DMS79 (cell line): ENCODE results near the gene ATXN7.

Experiments used
- DNase-seq: peaks from one replicate; lab custom pipeline; 2025; lab: John Stamatoyannopoulos, UW

Gene ATXN7

DNA sequence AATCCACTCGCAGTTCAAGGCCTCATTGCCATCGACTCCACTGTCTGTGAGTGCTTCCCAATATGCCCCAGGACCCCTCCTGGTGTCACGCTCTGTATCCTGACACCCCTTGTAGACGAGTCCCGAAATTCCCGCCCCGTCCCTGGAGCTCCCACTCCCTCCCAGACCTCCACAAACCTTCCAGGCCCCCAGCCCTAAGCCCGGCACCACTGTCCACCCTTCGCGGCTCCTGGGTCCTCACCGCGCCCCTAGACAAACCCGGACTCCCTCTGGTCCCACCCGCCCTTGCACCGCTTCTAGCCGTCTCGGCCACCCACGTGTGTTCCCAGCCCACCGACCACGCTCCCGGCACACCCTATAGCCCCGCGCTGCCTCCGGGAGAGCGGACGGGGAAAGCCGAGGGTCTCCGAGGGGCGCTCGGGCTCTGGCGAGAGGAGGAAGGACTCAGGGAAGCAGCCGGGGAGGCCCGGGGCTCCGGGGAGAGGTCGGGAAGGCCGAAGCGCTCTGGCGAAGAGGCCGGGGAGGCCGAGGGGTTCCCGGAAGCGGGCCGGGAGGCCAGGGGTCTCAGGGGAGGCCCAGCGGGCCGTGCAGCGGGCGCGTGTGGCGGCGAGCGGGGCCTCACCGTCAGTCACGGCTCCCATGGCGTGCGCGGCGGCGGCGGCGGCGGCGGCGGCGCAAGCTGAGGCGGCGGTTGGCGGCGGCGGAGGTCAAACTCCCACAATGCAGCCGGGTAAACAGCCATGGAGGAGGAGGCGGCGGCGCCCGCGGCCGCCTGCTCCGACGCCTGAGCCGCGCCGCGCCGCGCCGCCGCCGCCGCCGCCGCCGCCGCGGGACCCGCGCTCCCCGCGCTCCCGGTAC, at the start of gene ATXN7, which contains the start of gene THOC7:
ATXN7 (plus strand) TSS at position 718 of the 858 bp plus-strand sequence. CDS start 48,732 bp downstream, outside the sequence.
THOC7 (minus strand) TSS at position 656 of the 858 bp plus-strand sequence; CDS start at position 641, 15 bp downstream.
- DNase-seq = no peak

DNA sequence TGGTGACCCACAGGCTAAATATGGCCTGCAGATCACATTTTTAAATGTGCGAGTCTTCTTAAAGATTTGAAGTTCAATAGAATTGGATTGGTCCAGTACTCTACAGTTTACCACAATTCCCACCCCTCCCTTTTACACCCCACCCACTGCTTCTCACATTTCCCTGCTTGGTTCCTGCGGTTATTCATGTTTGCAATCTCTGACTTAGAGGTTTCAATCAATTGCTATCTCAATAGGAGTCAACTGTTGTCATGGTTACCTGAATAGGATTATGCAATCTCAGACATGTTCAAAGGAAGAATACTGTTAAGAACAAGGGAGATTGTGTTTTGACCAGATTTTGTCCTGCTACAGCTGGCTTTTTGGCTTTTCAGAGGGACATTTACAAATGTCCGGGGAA, 49.4 kb upstream of the ATXN7 start:
- DNase-seq = no peak

DNA sequence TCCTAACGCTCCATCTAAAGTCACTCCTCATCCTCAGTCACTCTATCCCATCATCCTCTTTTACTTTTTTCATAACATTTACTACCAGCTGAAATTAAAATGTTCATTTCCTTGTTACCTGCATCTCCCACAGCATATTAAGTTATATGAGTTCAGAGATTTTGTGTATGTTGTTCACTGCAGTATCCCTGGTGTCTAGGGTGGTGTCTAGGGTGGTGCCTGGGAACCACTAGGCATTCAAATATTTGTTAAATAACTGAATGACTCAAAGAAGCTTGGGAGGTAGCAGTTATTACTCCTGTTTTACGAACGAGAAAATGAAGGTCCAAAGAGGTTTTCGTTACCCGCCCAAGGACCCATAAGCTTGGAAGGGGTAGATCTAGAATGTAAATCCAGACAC, 46.4 kb upstream of the ATXN7 start:
- DNase-seq = no peak

- peak; percentile 66 for DNase-seq
Measured at GRCh38 chr3:63818282-63819150, 45.2 kb upstream of the ATXN7 start.

- DNase-seq = no peak
Measured at GRCh38 chr3:63819151-63819398, 44.6 kb upstream of the ATXN7 start, which contains the start of gene C3orf49. Gene C3orf49 (plus strand): TSS chr3:63819299. CDS start chr3:63819472, 173 bp downstream.

GRCh38 chr3:63824309-63824708, 39.4 kb upstream of the ATXN7 start:
- DNase-seq = no peak

DNA sequence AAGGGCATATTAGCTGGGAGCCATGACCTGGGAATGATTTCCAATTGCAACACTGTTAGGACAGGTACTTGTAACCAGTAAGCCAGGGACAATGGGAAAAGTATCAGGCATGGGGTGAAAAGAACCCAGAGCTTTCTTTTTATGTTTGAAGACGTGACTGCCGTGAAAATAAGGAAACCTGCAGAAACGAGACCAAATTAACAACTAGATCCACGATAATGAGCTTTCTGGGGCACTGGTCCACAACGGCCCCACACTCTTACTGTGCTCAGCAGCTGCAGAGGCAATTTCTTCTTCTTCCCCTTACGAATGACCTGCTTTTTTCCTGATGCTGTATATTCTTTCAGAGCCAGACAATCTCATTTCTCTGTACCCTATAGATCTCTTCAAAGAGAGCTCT, 33.1 kb upstream of the ATXN7 start:
- no peak for DNase-seq

GRCh38 chr3:63832395-63832794, 31.3 kb upstream of the ATXN7 start:
- DNase-seq = no peak

- no peak for DNase-seq
Measured at GRCh38 chr3:63841704-63842103, 22.0 kb upstream of the ATXN7 start.

GRCh38 chr3:63842127-63842526, 21.5 kb upstream of the ATXN7 start:
- DNase-seq = no peak

- no peak for DNase-seq
Measured at GRCh38 chr3:63845215-63845614, 18.5 kb upstream of the ATXN7 start.

GRCh38 chr3:63847718-63848450, 15.8 kb upstream of the ATXN7 start:
- no peak for DNase-seq

DNA sequence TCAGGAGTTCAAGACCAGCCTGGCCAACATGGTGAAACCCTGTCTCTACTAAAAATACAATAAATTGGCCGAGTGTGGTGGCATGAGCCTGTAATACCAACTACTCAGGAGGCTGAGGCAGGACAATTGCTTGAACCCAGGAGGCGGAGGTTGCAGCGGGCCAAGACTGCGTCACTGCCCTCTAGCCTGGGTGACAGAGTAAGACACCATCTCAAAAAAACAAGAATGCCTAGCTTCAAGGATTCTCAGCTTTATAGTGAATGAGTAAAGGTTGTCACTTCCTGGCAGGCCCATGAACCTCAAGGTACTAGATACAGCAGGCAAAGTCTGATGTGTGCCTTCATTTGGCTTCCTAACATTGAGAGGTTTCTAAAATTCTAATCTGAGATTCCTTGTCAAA, 14.5 kb upstream of the ATXN7 start:
- DNase-seq = no peak

GRCh38 chr3:63851287-63851686, 12.4 kb upstream of the ATXN7 start:
- DNase-seq = no peak

- no peak for DNase-seq
Measured at GRCh38 chr3:63853106-63853505, 10.6 kb upstream of the ATXN7 start.

GRCh38 chr3:63855333-63855940, 8.2 kb upstream of the ATXN7 start:
- no peak for DNase-seq

DNA sequence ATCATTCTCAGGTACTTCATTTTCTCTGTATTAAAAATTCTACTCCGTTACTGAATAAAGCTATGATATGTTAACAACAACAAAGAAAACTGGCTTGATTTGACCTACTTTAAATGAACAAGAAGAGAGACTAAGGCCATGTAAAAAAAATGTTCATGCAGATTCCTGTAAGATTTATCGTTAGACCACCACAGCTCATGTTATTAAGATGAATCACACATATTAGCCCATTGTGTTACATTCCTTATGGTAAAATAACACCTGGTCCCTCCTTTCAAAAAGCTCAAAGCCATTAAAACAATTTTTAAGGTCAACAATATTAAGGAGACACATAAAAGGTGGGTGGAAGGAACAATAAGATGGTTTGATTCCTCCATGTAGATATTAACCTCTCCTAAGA, 6.4 kb upstream of the ATXN7 start:
- no peak for DNase-seq

DNA sequence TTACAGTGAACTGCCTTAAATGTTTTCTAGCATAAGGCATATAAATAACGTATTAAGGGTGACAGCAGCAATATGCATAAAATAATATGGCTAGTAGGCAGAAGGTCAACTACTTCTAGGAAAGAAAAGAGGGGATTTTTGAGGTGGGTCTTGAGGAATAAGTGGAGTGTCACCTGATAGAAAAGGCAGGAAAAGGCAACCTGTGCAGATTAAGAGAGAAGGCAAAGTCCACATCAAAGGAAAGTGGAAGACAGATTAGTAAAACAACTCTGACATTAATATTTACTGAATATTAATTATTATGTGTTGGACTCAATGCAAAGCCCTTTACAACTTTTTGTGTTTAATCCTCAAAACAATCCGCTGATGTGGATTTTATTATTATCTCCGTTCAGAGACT, 2.9 kb upstream of the ATXN7 start:
- no peak for DNase-seq

GRCh38 chr3:63861306-63861705, 2.4 kb upstream of the ATXN7 start:
- no peak for DNase-seq

- no peak for DNase-seq
Measured at GRCh38 chr3:63862804-63863149, 890 bp upstream of the ATXN7 start.

DNA sequence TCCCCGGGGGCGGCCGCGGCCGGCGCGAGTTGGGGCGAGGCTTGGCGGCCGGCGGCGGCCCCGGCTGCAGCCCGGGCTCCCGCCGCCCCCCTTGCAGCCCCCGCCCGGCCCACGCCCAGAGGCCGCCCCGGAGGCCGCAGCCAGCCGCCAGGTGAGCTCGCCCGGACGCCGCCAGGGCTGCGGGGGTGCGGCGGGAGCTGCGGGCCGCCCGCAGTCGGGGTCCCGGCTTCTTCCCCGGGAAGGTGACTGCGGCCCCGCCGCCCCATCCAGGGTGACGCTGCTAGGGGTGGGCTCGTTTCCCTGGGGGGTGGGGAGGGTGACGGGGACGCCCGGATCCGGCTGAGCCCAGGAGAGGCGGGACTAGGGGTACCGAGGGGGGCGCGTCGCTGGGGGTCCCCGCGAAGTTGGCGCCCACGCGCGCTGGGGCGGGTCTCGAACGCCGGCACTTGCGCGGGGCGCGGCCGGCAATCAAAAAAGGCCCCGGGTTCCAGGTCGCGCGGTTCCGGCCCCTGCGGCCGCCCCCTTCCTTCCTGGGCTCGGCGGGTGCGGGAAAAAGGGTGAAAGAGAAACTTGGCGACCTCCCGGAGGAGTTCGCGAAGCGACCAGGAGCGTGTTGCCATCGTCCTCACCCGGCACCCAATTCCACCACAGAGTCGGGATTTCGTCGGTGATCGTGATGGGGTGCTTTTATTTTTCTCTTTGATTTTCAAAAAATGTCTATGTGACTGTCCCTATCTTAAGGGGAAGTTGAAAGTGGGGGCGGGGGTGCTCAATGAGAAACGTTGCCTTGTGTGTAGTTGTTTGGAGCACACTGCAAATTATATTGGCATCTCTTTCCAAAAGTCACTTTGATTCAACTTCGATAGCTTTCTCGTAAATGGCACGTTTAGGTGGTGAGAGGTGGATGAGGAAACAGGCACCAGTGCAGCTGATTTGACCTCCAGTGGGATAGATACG, 619 bp downstream of the ATXN7 start:
- DNase-seq = no peak
